ENCODE data around the gene CCDC15.

The CCDC15 gene

DNA sequence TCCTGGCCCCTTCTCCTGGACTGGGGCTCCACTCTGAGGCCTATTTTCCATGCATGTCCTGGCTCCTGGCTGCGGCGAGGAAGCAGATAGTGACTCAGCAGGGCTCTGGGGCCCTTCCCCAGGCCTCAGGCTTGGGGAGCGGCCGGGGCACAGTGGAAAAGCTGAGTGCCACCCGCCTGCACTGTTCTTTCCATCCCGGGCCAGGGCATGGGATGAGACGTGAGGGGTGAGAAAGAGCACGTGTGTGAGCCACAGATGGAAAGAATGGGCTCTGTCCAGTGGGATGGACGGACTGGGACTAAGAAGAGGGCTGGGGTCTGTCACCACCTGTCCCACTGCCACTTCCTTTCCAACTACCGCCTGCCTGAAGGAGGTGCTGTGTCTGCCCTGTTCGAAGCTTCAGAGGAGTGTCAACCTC is 121.9 kb downstream of the CCDC15 start:
- no peak overlapping the region for H4K12ac ChIP-seq (ENCODE audit: low read depth, low read length)
- H3K27me3 ChIP-seq (ENCODE audit: insufficient read depth, low read length), result no peaks in the 10 kb centered on the region
- no peak overlapping the region for H3K14ac ChIP-seq (ENCODE audit: low read length)
- no peak overlapping the region for H3K9ac ChIP-seq (ENCODE audit: low read length)
- H3K4me1 ChIP-seq (ENCODE audit: control insufficient read depth in 1 of 2, insufficient read depth in 2 of 2, low read length in 2 of 2), result peaks cover 8% of the 10 kb centered on the region in 2 experiments
- no CpG with 5 or more reads among the region's 11 CpGs for WGBS (ENCODE audit: extremely low coverage, insufficient coverage, insufficient read length)
- H4K8ac ChIP-seq (ENCODE audit: low read depth, low read length), result no peak overlapping the region
- no peak overlapping the region for H2AFZ ChIP-seq (ENCODE audit: insufficient read depth, low read length, poor library complexity)
- H2BK5ac ChIP-seq (ENCODE audit: low read depth, low read length, poor library complexity), result no peak overlapping the region
- H3K79me2 ChIP-seq (ENCODE audit: control insufficient read depth, insufficient read depth, low read length, poor library complexity), result no peaks in the 10 kb centered on the region
- no peak overlapping the region for H2BK12ac ChIP-seq (ENCODE audit: low read length)
- no peak overlapping the region for H4K91ac ChIP-seq (ENCODE audit: low read depth, low read length)
- H3K27ac ChIP-seq (ENCODE audit: low read depth, low read length), result no peak overlapping the region
- no peak overlapping the region for H3K4ac ChIP-seq (ENCODE audit: low read depth, low read length)
- H2AK5ac ChIP-seq (ENCODE audit: low read length), result no peak overlapping the region
- no peaks in the 10 kb centered on the region for H3K79me1 ChIP-seq (ENCODE audit: low read length)
- no peak overlapping the region for H3K18ac ChIP-seq (ENCODE audit: low read length)
- H3K4me3 ChIP-seq (ENCODE audit: low read depth, low read length), result no peak overlapping the region
- no peak overlapping the region for H3K23ac ChIP-seq (ENCODE audit: low read length)
- H3K4me2 ChIP-seq (ENCODE audit: low read length), result no peak overlapping the region
- no peaks in the 10 kb centered on the region for H3K9me3 ChIP-seq (ENCODE audit: insufficient read depth, low read depth, low read length)
- no peak overlapping the region for H2BK120ac ChIP-seq (ENCODE audit: insufficient read depth, low read length, poor library complexity)
- DNase-seq, result no peak
- no peaks in the 10 kb centered on the region for H3K36me3 ChIP-seq (ENCODE audit: control insufficient read depth in 1 of 2, insufficient read depth in 2 of 2, low read length in 2 of 2)

- no CpG with 5 or more reads among the region's 14 CpGs for WGBS (ENCODE audit: extremely low coverage, insufficient coverage, insufficient read length)
- Histone ChIP-seq H3K4me3 (ENCODE audit: low read depth, low read length) (no peak overlapping the region), H3K36me3 (ENCODE audit: control insufficient read depth in 1 of 2, insufficient read depth in 2 of 2, low read length in 2 of 2) (no peaks in the 10 kb centered on the region), H3K9ac (ENCODE audit: low read length) (no peak overlapping the region), H3K9me3 (ENCODE audit: insufficient read depth, low read depth, low read length) (no peaks in the 10 kb centered on the region), H2AFZ (ENCODE audit: insufficient read depth, low read length, poor library complexity) (no peak overlapping the region), H3K27me3 (ENCODE audit: insufficient read depth, low read length) (no peaks in the 10 kb centered on the region), H3K27ac (ENCODE audit: low read depth, low read length) (no peak overlapping the region), H4K12ac (ENCODE audit: low read depth, low read length) (no peak overlapping the region), H2BK12ac (ENCODE audit: low read length) (no peak overlapping the region), H3K4me1 (ENCODE audit: control insufficient read depth in 1 of 2, insufficient read depth in 2 of 2, low read length in 2 of 2) (peaks cover 6 to 8% of the 10 kb centered on the region in 2 experiments), H4K91ac (ENCODE audit: low read depth, low read length) (no peak overlapping the region), H3K23ac (ENCODE audit: low read length) (no peak overlapping the region), H2BK5ac (ENCODE audit: low read depth, low read length, poor library complexity) (no peak overlapping the region), H3K79me1 (ENCODE audit: low read length) (no peaks in the 10 kb centered on the region), H3K79me2 (ENCODE audit: control insufficient read depth, insufficient read depth, low read length, poor library complexity) (no peaks in the 10 kb centered on the region), H4K8ac (ENCODE audit: low read depth, low read length) (no peak overlapping the region), H3K14ac (ENCODE audit: low read length) (no peak overlapping the region), H3K4ac (ENCODE audit: low read depth, low read length) (no peak overlapping the region), H2AK5ac (ENCODE audit: low read length) (no peak overlapping the region), H3K18ac (ENCODE audit: low read length) (no peak overlapping the region), H3K4me2 (ENCODE audit: low read length) (no peak overlapping the region), H2BK120ac (ENCODE audit: insufficient read depth, low read length, poor library complexity) (no peak overlapping the region)
- DNase-seq, result no peak
These were observed 122.5 kb downstream of the CCDC15 start for GRCh38 chr11:125076378-125076945.

DNA sequence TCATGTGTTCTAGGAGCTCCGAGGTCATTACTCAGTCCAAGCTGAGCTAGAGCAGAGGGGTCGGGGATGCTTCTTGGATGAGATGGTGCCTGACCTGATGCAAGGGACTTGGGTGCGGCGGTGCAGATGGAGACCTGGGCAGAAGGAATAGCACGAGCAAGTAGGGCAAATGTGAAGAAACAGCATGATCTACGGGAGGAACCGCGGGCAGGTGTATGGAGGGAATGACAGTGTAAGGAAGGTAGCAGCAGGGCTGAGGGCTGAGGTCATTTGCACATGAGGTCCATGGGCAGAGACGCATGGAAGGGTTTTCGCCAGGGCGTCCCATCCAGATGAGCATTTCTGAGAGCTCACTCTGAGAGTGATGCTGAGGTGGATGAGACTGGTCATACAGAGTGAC is 124.0 kb downstream of the CCDC15 start:
- Histone ChIP-seq H4K8ac (ENCODE audit: low read depth, low read length) (no peak overlapping the region), H3K36me3 (ENCODE audit: control insufficient read depth in 1 of 2, insufficient read depth in 2 of 2, low read length in 2 of 2) (no peaks in the 10 kb centered on the region), H2AK5ac (ENCODE audit: low read length) (no peak overlapping the region), H3K27ac (ENCODE audit: low read depth, low read length) (no peak overlapping the region), H3K23ac (ENCODE audit: low read length) (no peak overlapping the region), H4K91ac (ENCODE audit: low read depth, low read length) (no peak overlapping the region), H3K9me3 (ENCODE audit: insufficient read depth, low read depth, low read length) (no peaks in the 10 kb centered on the region), H3K79me1 (ENCODE audit: low read length) (no peaks in the 10 kb centered on the region), H3K27me3 (ENCODE audit: insufficient read depth, low read length) (no peaks in the 10 kb centered on the region), H3K9ac (ENCODE audit: low read length) (no peak overlapping the region), H3K4me3 (ENCODE audit: low read depth, low read length) (no peak overlapping the region), H2AFZ (ENCODE audit: insufficient read depth, low read length, poor library complexity) (no peak overlapping the region), H3K18ac (ENCODE audit: low read length) (no peak overlapping the region), H4K12ac (ENCODE audit: low read depth, low read length) (no peak overlapping the region), H3K4ac (ENCODE audit: low read depth, low read length) (no peak overlapping the region), H3K14ac (ENCODE audit: low read length) (no peak overlapping the region), H2BK12ac (ENCODE audit: low read length) (no peak overlapping the region), H3K4me2 (ENCODE audit: low read length) (no peak overlapping the region), H2BK120ac (ENCODE audit: insufficient read depth, low read length, poor library complexity) (no peak overlapping the region), H3K4me1 (ENCODE audit: control insufficient read depth in 1 of 2, insufficient read depth in 2 of 2, low read length in 2 of 2) (peaks cover 6 to 8% of the 10 kb centered on the region in 2 experiments), H3K79me2 (ENCODE audit: control insufficient read depth, insufficient read depth, low read length, poor library complexity) (no peaks in the 10 kb centered on the region), H2BK5ac (ENCODE audit: low read depth, low read length, poor library complexity) (no peak overlapping the region)
- DNase-seq, result no peak
- no CpG with 5 or more reads among the region's 11 CpGs for WGBS (ENCODE audit: extremely low coverage, insufficient coverage, insufficient read length)

DNA sequence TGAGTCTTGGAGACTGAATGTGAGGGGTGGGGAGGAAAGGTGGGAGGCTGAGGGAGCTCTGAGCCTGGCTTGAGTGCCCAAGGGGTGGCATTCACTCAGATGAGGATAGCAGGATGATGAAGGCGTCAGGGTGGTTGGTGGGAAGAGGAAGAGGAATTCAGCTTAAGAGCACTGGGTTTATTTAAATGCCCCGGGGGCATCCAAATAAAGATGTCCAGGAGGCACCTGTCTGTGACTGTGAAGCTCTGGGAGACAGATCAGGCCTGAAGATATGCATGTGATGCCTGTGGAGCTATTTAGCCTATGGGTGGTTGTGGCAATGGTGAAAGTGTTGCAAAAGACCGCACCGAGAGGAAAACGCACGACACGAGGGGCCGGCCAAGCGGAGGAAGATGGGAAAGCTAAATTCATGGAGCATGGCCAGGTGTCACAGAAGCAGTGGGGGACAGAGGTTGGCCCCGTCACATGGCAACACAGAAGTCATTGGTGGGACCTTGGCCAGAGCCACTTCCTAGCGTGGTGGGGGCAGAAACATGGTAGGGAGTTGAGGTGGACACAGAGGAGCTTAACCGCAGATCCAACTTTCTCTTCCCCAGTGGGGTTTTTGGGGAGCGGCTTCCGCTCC is 124.6 kb downstream of the CCDC15 start:
- no peak overlapping the region for H3K9ac ChIP-seq (ENCODE audit: low read length)
- H3K14ac ChIP-seq (ENCODE audit: low read length), result no peak overlapping the region

More for the DNA sequence above, 124.6 kb downstream of the CCDC15 start:
- Histone ChIP-seq H3K27ac (ENCODE audit: low read depth, low read length) (no peak overlapping the region), H4K91ac (ENCODE audit: low read depth, low read length) (no peak overlapping the region), H3K18ac (ENCODE audit: low read length) (no peak overlapping the region), H3K27me3 (ENCODE audit: insufficient read depth, low read length) (no peaks in the 10 kb centered on the region), H3K4me2 (ENCODE audit: low read length) (no peak overlapping the region), H4K12ac (ENCODE audit: low read depth, low read length) (no peak overlapping the region), H3K4ac (ENCODE audit: low read depth, low read length) (no peak overlapping the region), H2AK5ac (ENCODE audit: low read length) (no peak overlapping the region), H3K4me3 (ENCODE audit: low read depth, low read length) (no peak overlapping the region), H4K8ac (ENCODE audit: low read depth, low read length) (no peak overlapping the region), H3K4me1 (ENCODE audit: control insufficient read depth in 1 of 2, insufficient read depth in 2 of 2, low read length in 2 of 2) (peaks cover 6 to 8% of the 10 kb centered on the region in 2 experiments), H2AFZ (ENCODE audit: insufficient read depth, low read length, poor library complexity) (no peak overlapping the region), H2BK5ac (ENCODE audit: low read depth, low read length, poor library complexity) (no peak overlapping the region), H3K79me1 (ENCODE audit: low read length) (no peaks in the 10 kb centered on the region), H2BK120ac (ENCODE audit: insufficient read depth, low read length, poor library complexity) (no peak overlapping the region), H2BK12ac (ENCODE audit: low read length) (no peak overlapping the region), H3K9me3 (ENCODE audit: insufficient read depth, low read depth, low read length) (no peaks in the 10 kb centered on the region), H3K23ac (ENCODE audit: low read length) (no peak overlapping the region), H3K36me3 (ENCODE audit: control insufficient read depth in 1 of 2, insufficient read depth in 2 of 2, low read length in 2 of 2) (no peaks in the 10 kb centered on the region), H3K79me2 (ENCODE audit: control insufficient read depth, insufficient read depth, low read length, poor library complexity) (no peaks in the 10 kb centered on the region)
- no CpG with 5 or more reads among the region's 14 CpGs for WGBS (ENCODE audit: extremely low coverage, insufficient coverage, insufficient read length)
- DNase-seq, result peak in 1 of 2 donors; percentile 17
